GM21528 (cell line): Measurements from ENCODE around the gene ADPRS.

Experiments
- ATAC-seq: cut with Tn5 transposase; IDR thresholded peaks from one replicate; pipeline ENCODE4 v1.9.1; 2021; ENCODE audit warnings: mild to moderate bottlenecking, moderate library complexity; ENCODE audit not compliant: unreplicated experiment, low FRiP score

The ADPRS gene

DNA sequence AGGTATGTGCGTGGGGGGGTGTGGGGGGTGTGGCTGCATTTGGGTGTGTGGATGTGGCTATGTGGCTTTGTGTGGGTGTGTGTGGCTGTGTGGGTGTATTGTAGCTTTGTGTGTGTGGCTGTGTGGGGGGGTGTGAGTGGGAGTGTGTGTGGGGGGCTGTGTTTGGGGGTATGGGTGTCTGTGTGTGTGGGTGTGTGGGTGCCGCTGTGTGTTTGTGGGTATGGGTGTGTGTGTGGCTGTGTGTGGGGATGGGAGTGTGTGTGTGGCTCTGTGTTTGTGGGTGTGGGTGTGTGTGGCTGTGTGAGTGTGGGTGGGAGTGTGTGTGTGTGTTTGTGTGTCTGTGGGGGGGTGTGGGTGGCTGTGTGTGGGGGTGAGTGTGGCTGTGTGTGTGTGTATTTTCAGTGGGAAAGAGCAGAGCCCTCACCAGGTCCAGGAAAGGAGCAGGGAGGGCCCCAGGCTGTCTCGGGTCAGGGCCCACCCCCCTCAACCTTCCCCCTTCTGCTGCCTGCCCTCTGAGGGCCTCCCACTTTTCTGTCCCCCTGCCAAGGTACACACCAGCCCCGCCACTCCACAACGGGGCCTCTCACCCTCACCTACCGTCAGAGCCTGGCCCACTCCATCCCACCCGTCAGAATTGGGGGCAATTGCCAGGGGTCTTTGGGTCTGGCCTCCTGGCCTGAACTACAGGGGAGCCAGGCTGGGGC, 38.3 kb downstream of the ADPRS start:
- ATAC-seq, result no peak

DNA sequence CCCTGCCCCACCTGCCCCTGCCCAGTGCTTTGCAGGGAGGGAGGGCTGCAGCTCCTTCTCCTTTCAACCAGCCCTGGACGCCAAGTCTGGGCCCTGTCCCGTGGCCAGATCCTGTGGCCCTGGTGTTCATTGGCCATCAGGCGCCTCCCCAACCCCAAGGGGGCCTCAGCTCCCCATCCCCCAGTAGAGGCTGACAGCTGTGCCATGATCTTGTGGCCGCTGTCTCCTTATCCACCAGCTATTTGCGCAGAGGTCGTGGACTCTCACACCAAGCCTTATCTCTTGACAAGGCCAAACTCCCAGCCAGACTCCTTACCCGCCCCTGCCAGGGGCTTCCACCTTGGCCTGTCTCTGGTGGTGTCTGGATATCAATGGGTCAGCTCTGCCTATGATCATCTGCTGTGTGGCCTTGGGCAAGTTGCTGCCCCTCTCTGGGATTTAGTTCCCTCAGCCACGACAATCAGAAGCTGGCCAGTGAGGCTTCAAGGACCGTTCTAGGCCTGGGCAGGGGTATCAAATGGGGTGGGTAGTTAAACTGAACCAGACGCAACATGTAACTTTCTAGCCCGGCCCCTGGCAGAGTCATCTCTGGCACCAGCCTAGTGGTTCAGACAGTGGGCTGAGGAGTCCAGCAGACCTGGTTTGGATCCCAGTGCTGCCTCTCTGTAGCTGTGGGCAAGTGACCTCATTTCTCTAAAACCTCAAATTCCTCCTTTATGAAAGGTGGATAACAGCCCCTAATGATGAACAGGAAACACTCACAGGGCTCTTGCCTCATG, 39.6 kb downstream of the ADPRS start:
- no peak for ATAC-seq

DNA sequence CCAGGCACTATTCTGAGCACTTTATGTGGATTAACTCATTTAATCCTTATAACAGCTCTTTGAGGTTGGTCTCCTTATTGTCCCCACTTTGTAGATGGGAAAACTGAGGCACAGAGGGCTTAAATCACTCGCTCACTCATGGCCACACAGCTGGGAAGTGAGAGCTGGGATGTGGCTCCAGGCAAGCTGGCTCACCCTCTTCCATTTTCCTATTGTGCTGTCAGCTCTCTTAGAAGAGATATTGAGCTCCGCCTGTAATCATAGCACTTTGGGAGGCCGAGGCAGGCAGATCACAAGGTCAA, 40.2 kb downstream of the ADPRS start:
- ATAC-seq, result no peak

DNA sequence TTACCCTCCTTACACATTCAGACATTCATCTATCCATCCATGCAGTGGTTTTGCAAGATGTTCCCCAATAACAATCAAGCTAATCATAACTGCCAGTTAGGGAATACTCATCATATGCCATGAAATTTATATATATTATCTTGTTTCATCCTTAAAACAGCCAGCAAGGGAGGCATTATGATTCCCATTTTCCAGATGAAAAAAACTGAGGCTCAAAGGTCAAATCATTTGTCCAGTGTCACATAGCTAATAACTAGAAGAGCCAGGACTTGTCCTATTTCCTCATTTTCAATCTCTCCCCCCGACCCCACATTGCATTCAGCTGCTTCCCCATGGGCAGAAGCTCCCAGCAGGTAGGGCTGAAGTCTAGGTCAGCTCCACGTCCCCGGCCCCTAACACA, 43.3 kb downstream of the ADPRS start:
- no peak for ATAC-seq

DNA sequence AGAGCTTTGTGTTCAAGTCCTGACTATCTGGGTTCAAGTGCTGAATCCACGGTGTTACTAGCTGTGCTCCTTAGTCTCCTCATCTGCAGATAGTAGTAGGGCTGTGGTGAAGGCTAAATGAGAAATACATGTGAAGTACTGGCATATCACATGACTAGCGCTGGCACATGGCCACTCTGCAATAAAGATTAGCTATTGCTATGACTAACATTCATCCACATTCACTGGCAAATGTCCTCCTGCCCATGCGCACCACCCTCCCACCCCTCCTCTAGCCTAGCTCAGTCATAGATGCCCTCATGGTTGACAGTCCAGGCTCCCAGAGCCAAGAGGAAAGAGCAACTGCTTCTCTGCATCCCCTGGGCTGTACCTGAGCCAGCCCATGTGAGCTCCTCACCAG, 44.8 kb downstream of the ADPRS start:
- no peak for ATAC-seq

DNA sequence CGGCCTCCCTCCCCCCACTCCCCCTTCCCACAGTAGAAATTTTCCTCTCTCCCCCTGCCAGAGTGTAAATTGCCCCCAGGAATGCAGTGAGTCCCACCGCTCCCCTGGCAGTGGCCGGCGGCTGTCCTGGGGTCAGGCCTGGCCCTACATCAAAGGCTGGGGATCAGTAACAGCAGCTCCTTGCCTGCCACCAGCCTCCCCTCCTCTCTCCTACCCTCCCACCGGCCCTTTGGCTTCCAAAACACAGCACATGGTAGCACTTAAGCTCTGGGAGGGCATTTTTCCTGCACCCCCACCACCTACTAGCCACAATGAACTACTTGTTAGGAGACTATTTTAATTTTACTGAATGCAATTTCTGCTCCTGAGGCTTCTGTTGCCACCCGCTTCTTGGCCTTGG, 45.3 kb downstream of the ADPRS start:
- no peak for ATAC-seq

DNA sequence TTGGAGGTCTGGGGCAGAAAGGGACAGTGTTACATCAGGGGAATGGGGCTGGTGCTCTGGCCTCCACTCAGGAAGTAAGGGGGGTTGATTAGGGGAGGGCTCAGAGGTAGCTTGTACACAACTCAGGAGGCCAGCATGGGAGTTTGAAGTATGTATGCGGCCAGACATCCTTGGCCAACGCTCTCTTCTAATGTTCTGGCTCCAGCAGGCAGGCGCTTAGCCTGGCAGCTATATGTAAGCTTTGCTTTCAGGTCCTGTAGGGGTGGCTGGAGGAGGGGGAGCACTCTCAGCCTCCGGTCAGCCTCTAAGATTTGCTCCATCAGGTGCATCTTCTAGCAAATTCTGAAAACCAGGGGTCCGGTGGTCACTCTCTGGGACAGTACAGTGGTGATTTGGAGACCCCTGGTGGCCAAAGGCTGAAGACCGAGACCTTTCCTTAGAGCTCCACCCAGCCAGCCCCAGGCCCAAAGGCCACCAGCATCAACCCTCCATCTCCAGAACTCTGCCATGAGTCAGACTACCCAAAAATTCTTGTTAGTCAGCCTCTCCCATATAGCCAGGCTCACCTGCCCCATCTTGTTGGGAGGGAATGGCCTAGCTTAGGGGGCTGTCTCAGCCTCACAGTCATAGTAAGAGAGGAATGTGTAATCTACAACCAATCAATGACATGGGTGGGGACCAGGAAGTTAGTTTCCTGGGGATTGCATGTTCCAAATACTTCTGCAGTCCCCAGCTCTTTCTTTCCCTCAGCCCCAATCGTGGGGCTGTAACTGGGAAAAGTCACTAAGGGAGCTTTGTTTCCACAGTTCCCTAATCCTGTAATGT, 46.0 kb downstream of the ADPRS start:
- no peak for ATAC-seq

DNA sequence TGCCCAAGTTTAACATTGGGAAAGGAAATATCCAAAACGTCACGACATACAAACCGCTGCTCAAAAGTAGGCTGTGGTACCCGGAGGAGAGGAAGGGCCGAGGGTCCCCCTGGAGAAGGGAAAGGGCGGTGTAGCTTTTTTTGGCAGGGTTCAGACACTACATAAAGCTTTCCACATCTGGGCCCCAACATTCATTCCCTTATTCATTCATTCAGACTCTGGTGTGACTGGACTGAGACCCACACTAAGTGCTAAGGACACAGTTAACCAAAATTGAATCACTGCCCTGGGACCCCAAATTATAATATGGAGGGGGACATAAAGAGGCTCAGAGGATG, 46.6 kb downstream of the ADPRS start:
- no peak for ATAC-seq

DNA sequence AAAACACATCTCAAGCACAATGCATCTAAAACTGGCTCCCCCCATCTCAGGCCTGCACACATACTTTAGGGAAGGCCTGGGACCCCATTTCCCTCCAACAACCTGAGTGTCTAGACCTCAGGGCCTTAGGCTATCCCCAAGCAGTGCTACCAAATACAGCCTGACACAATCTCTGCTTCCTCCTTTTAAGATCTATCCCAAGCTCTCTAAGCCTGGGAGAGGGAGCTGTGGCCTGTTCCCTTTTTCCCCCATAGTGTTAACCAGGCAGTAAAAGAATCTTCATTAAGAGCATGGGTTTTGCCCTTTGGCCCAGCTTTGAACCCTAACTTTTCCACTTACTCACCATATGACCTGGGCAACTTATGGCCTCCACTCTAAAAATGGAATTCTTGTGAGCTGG, 47.1 kb downstream of the ADPRS start:
- ATAC-seq, result no peak

DNA sequence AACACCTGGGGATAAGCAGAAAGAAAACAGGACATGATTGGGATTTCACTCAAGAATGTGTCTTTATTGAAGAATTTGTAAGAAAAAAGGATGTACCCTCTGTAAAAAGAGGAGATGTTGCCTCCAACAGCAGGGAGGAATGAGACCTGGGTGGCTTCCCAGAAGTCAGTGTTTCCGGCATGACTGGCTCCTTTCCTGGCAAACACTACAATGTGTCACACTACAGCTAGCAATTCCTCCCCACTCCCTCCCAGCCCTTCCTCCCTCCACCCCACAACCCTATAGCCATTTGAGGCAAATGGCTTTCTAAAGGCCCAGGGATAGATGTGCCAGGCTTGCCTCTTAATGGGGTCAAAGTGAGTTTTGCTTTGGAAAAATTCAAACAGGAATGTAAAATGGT, 47.8 kb downstream of the ADPRS start:
- no peak for ATAC-seq

DNA sequence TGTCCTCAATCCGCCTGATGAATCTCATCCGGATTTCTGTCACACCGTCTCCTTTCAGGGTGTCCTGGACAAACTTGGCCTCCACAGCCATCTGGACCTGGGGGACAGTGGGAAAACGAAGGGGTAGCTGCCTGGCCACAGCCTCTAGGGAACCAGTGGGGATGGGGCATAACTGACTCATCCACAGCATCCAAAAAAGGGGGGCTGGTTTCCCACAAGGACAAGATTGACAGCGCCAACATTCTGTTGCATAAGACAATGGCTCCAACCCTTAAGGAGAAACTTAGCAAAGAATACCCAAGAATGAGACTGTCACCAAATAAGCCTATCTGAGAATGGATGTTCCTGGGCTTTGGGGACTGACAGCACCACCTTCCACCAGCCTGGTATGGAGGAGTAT, 48.5 kb downstream of the ADPRS start:
- ATAC-seq, result no peak

DNA sequence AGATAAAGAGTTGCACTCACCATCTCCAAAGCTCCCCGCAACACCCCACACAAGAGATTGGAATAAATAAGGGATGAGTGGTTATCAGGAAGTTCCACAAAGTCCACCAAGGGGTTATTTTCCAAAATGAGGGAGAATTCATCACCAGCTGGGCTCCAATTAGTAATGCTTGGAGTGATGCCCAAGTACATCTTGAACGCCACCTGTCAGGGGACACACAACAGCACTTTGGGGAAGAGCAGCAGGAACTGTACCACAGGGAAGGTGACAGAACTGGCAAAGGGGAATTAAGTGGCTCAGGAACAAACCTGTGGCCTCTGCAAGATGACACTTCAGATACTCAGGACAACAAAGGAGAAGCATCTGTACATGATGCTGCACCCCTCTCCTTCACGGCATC, 49.1 kb downstream of the ADPRS start:
- ATAC-seq, result no peak

DNA sequence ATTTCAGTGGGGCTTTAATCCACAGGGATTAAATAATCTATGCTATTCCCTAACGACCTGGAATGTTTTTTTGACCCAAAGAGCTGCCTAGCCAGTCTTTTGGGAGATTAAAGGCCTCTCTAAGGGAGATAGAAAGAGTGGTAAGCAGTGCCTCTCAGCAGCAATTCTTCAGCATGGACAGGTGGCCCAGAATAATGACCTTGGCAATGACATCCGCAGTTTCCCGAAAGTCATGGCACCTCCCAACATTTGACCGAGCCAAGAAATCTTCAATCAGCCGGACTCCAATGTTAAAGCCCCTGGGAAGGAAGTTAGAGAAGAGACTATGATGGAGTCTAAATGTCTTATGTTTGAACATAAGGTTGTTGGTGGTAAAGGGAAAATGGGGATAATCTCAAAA, 50.8 kb downstream of the ADPRS start:
- ATAC-seq, result no peak

DNA sequence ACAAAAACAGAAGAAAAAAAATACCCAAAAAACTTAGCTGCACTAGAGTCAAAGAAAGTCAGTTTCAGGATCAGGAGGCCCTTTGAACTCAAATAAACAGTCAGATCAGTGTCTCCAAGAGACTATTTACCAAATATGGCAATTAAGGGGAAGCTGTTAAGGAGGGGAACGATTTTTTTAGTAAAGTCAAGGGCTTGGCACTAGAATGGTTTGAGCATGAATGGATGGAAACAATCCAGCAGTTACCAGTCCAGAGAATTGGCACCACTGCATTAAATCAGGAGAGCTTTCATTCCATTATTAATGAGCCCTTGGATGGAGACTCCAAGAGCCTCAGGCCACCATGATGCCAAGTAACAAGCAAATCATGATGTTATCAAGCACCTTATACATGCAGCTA, 53.4 kb downstream of the ADPRS start:
- no peak for ATAC-seq

DNA sequence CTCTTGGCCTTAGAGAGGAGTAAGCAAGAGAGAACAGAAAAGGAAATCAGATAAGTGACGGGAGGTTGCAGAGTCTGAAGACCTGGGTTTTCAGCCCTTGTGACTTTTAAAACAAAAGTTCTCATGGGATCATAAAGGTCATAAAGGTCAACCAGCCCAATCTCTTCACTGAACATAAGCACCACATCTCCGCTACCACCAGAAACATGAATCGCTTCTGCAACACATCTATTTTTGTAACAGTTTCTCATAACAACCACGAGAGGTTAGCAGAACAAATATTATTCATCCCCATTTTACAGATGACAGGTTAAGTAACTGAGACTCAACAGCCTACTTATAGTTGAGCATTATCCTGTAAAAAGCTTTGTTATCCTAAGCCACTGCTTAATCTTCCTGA, 54.7 kb downstream of the ADPRS start:
- ATAC-seq, result no peak
